Fibroblast of skin of right quadriceps (primary cell): Measurements from ENCODE around the gene LIPE.

Source experiments
- DNase-seq: peaks from one replicate; pipeline ENCODE4 v3.0.0-alpha.2; 2013

Gene LIPE

GRCh38 chr19:42409477-42409876 lies 17.7 kb downstream of the LIPE start:
- DNase-seq: no peak

- DNase-seq: no peak
Measured at GRCh38 chr19:42407816-42408175, 19.4 kb downstream of the LIPE start.

GRCh38 chr19:42407085-42407815 lies 19.9 kb downstream of the LIPE start:
- no peak for DNase-seq

- DNase-seq: no peak
Measured at GRCh38 chr19:42406111-42406510, 21.1 kb downstream of the LIPE start.

- no peak for DNase-seq
Measured at GRCh38 chr19:42403586-42403985, 23.6 kb downstream of the LIPE start.

GRCh38 chr19:42402376-42403116 lies 24.6 kb downstream of the LIPE start:
- DNase-seq: no peak

GRCh38 chr19:42401365-42402303 lies 25.6 kb downstream of the LIPE start:
- DNase-seq: peak; percentile 66

DNA sequence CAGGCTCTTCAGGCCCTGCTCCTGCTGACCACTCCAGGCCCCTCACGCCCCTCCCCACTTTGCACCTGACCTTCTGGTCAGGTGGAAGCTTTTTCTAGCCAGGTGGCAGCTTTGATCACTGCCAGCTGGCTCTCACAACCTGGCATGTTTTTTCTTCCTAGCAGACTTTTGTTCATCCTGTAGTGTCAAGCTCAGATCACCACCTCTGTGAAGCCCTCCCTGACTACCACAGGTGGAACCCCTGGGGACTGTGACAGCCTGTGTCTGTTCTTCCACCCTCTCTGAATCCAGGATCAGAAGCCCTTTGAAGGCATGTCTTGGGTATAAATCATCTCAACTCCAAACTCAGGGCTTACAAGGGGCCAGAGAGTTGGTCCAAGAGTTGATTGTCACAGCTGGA lies 26.8 kb downstream of the LIPE start:
- DNase-seq: no peak

DNA sequence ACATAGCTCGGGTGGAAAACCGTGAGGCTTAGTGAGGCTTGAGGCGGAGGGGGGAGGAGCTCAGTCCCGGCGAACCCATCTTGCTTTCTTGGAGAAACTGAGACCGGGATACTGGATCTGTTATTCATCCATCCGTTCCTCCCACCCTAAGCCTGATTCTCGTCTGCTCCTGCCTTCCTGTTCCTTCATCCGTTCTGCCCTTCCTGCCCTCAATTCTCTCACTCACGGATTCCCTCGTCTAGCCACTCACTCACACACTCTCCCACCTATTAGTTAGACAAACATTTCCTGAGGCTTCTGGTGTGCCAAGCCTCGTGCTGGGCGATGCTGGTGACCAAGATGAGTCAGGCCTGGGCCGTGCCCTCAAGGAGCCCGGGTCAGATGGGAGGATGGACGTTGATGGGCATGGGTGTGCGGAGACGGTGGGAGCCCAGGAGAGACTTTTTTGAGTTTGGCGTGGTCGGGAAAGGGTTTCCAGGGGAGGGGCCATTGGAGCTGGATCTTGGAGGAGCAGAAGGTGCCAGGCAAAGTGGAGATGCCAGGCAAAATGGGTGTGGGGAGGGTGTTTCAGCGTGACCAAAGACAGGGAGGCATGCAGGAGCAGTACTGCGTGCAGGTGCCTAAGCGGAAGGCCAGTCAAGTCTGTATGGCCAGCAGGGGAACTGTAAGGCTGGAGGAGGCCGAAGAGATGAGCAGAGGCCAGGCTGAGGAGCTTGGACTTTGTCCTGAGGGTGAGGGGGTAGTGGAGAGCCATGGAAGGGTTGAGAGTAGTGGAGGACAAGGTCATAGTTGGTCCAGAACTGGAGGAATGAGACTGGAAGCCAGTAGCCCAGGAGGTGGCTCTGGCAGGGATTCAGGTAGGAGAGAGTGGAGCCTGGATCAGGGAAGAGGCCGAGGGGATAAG lies 29.7 kb downstream of the LIPE start:
- DNase-seq: no peak

GRCh38 chr19:42396381-42397262 lies 30.6 kb downstream of the LIPE start:
- DNase-seq: peak; percentile 99

- DNase-seq: no peak
Measured at GRCh38 chr19:42394751-42395150, 32.4 kb downstream of the LIPE start.

GRCh38 chr19:42392165-42392564 lies 35.0 kb downstream of the LIPE start:
- no peak for DNase-seq

- DNase-seq: no peak
Measured at GRCh38 chr19:42389899-42390298, 37.3 kb downstream of the LIPE start, which contains the start of gene CNFN. Gene CNFN (minus strand): TSS chr19:42390297. CDS start chr19:42389037, 1,260 bp downstream.

DNA sequence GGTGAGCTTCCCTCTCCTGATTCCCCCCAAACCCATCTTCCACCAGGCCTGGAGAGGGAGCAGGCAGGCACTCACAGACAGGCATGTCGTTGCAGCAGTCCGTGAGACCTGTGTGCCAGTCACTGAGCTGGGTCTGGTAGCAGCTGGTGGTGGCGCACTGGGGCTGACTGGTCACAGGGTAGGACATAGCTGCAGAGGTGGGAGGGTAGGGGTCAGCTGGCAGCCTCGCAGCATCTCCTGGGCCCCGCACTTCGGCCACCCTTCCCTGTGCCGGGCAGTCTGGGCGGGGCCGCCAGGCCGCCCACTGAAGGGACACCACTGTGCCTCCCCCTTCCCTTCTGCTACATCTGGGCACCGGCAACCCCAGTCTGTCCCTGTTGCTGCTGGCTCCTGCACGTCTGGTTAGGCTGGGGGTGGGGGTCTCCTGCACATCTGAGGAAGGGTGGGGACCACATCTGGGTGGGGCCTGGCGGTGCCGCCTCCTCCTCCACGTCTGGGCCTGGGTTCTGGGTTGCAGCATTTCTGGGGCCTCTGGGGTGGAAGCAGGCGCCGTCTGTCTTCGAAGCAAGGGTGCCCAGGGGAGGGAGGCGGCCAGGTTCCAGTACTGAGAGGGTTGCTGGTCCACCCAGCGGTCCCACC lies 38.2 kb downstream of the LIPE start:
- DNase-seq: no peak

- peak; percentile 40 for DNase-seq
Measured at GRCh38 chr19:42386974-42387707, 40.0 kb downstream of the LIPE start.

GRCh38 chr19:42380155-42380554 lies 47.0 kb downstream of the LIPE start:
- no peak for DNase-seq

DNA sequence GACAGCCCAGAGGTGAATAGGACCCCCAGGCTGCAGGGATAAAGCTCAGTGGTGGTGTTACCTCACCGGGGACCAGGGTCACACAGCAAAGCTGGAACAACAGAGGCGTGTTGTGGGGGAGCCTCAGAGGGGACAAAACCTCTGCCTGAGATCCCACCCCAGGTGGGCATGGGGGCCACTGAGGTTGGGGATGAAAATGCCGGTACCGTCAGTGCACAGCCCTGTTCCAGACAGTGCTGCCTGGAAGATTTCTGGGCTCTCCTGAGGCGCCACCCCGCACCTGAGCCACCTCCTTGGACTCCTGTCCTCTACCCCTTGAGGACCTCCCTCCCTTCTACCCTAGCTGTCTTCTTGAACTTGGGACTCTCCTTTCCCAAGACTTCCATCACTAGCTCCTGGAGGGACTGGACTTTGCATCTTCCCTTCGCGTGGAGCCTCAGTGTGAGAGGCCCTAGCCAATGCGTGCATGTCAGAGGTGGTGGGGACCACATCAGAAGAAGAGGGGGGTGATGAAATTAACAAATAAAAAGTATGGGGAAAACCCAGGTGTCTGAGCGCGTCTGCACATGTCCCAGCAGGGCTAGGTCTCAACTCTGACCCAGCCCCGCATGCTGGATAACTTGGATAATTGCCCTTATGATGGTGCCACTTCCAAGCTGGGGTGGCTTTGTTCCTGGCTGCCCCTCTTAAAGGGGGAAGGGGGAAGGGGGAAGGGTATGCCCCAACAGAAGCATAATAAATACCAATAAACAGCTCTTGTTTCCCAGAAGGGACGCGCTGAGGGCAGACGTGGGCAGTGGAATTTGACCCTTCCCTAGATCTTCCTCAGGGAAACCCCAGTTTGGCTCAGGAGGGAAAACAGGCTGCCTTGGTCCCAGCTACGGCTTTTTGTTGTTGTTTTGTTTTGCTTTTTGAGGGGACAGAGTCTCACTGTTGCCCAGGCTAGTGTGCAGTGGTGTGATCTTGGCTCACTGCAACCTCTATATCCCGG lies 48.7 kb downstream of the LIPE start:
- no peak for DNase-seq

- DNase-seq: no peak
Measured at GRCh38 chr19:42376177-42376555, 51.0 kb downstream of the LIPE start.
